ENCODE measurements around the gene SEC23A. TPM values are rescaled to one million over a fixed set of nuclear protein-coding genes. Genes with fewer than 3 reads are reported as not detected.

SEC23A gene
- total and polyA plus RNA-seq, 2 of the 13 experiments (the other 11 are each of a cell fraction or from before 2014, with no cell fraction given) = 403 to 887 TPM

GRCh38 chr14:39114073-39114838 lies 11.2 kb upstream of the SEC23A start, which contains the start of gene GEMIN2 (continued):
- TF ChIP-seq ZFP1 (CRISPR knock-in tag; IDR thresholded peaks at IDR 0.05) (no peak; the same call in 1 of the 2 replicates), STAG1 (CRISPR knock-in tag; IDR thresholded peaks at IDR 0.05) (peak; percentile 42), KLF13 (CRISPR knock-in tag; IDR thresholded peaks at IDR 0.05) (peak; percentile 98), ZNF460 (CRISPR knock-in tag; IDR thresholded peaks at IDR 0.05; ENCODE audit: borderline replicate concordance) (no peak), CHD2 (IDR thresholded peaks at IDR 0.05; ENCODE audit: low read depth, low read length) (peak; percentile 28; the same call in 1 of the 2 replicates), XRCC5 (optimal IDR thresholded peaks at IDR 0.05; ENCODE audit: low read length) (peak; percentile 95), ZXDC (CRISPR knock-in tag; IDR thresholded peaks at IDR 0.05) (no peak), ZNF691 (CRISPR knock-in tag; IDR thresholded peaks at IDR 0.05; ENCODE audit: borderline replicate concordance, low read depth) (peak; percentile 96), ZNF580 (CRISPR knock-in tag; IDR thresholded peaks at IDR 0.05; ENCODE audit: borderline replicate concordance, low read depth) (peak; percentile 86; the same call in 1 of the 2 replicates), RARA (CRISPR knock-in tag; IDR thresholded peaks at IDR 0.05) (peak; percentile 50; the same call in 1 of the 2 replicates), KDM3A (CRISPR knock-in tag; IDR thresholded peaks at IDR 0.05; ENCODE audit: low read depth) (0 out of 2 replicates have a peak, but pooled peaks have one; percentile 61), SNAI1 (CRISPR knock-in tag; IDR thresholded peaks at IDR 0.05; ENCODE audit: borderline replicate concordance) (peak; percentile 54; the same call in 1 of the 2 replicates), USF2 (IDR thresholded peaks at IDR 0.05; ENCODE audit: low read depth, low read length) (no peak), USF2 (CRISPR knock-in tag; IDR thresholded peaks at IDR 0.05; ENCODE audit: borderline replicate concordance) (no peak; the same call in 1 of the 2 replicates), ZNF251 (CRISPR knock-in tag; IDR thresholded peaks at IDR 0.05) (no peak), ZNF468 (CRISPR knock-in tag; IDR thresholded peaks at IDR 0.05) (no peak), THYN1 (CRISPR knock-in tag; IDR thresholded peaks at IDR 0.05; ENCODE audit: borderline replicate concordance, low read depth) (0 out of 2 replicates have a peak, but pooled peaks have one; percentile 12), ZBTB26 (CRISPR knock-in tag; IDR thresholded peaks at IDR 0.05; ENCODE audit: borderline replicate concordance) (peak; percentile 95; the same call in 1 of the 2 replicates), KMT2B (CRISPR knock-in tag; IDR thresholded peaks at IDR 0.05) (peak; percentile 96), CSRNP2 (CRISPR knock-in tag; conservative IDR thresholded peaks at IDR 0.05; ENCODE audit: low read depth) (no peak)
